Measurements from ENCODE around the gene NANOS1.
"Not testable (repeated sequence)": the region's sequence is repeated elsewhere in the genome, so short reads cannot be mapped to it uniquely, and the experiment has no call there.

Gene NANOS1

DNA sequence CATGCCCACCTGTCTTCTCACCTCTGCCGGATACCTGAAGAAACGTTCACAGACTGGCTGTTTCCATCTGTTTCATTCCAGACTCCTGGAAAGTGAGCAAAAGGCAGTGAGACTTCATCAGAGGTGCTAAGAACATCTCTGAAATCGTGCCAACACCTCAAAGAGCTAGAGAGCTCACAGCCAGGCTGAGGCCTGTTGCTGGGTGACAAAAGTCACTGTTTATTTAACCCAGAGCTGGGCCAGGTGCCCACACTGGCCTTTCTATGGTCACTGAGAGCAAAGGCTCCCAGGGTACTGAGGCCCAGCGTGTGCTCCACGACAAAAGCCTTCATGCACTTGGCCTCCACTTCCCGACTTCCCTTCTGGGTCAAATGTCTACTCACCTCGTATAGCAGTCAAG, 3.7 kb upstream of the NANOS1 start:
- TF ChIP-seq, protein P1, sequence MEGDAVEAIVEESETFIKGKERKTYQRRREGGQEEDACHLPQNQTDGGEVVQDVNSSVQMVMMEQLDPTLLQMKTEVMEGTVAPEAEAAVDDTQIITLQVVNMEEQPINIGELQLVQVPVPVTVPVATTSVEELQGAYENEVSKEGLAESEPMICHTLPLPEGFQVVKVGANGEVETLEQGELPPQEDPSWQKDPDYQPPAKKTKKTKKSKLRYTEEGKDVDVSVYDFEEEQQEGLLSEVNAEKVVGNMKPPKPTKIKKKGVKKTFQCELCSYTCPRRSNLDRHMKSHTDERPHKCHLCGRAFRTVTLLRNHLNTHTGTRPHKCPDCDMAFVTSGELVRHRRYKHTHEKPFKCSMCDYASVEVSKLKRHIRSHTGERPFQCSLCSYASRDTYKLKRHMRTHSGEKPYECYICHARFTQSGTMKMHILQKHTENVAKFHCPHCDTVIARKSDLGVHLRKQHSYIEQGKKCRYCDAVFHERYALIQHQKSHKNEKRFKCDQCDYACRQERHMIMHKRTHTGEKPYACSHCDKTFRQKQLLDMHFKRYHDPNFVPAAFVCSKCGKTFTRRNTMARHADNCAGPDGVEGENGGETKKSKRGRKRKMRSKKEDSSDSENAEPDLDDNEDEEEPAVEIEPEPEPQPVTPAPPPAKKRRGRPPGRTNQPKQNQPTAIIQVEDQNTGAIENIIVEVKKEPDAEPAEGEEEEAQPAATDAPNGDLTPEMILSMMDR (IDR thresholded peaks at IDR 0.05), result no peak
- Histone ChIP-seq H3K4me3 (ENCODE audit: low read depth in 1 of 2, low read length in 1 of 2) (no peak overlapping the region), H3K27me3 (peaks cover 33% of the 10 kb centered on the region), H3K9me3 (no peaks in the 10 kb centered on the region), H3K4me1 (ENCODE audit: control insufficient read depth in 1 of 2, insufficient read depth in 1 of 2, low read depth in 1 of 2, low read length in 1 of 2) (peaks cover 11 to 16% of the 10 kb centered on the region in 2 experiments), H3K36me3 (no peaks in the 10 kb centered on the region), H3K27ac (no peak overlapping the region)

DNA sequence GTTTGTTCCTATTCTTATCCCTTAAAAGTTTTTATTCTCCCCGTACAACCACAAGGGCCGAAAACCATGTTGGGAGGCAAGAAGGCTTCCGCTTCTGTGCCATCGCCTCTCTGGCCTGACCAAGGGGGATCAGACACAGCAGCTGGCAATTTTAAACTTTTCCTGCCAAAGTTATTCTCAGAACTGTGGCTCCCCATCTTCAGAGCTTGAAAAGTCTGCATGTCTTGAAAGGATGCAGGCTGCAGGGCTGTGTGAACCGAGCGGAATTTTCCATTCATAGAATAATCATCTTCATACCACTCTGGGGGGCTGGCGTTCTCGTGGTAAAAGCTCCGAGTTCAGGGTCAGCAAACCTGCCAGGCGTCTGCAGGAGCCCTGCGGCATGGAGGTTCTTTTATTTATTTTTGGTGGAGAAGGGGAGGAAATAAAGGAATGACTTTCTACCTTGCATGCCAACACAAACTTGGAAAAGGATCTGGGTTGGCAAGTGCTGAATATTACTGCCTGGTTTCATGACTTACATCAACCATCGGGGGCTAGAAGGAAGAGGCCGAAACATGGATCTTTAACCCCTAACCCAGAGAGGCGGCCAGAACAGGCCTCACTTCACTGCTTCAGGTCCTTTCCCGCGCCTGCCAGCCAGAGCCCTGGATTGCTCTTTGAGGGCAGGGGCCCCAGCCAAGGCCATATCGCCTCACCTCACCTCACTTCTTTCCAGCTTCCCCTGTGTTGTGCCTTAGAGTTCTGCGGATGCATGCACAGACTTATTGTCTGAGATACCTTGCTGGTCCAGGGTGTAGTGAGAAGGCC, 3.0 kb upstream of the NANOS1 start:
- H3K4me3 ChIP-seq (ENCODE audit: low read depth in 1 of 2, low read length in 1 of 2), result no peak overlapping the region

DNA sequence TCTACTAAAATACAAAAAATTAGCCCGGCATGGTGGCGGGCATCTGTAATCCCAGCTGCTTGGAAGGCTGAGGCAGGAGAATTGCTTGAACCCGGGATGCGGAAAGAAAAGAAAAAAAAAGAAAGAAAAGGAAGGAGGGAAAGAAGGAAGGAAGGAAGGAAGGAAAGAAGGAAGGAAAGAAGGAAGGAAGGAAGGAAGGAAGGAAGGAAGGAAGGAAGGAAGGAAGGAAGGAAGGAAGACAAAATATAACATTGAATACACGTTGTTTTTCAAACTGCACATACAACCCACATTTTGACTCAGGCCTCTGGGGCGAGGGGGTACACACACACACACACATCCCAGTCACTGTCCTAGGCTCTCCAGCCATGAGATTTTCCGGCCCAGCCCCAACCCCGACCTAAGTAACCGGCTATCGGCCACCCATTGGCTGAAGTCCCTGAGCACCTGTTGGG, 1.0 kb upstream of the NANOS1 start:
- Histone ChIP-seq H3K4me1 (ENCODE audit: control insufficient read depth in 1 of 2, insufficient read depth in 1 of 2, low read depth in 1 of 2, low read length in 1 of 2) (peaks cover 12 to 18% of the 10 kb centered on the region in 2 experiments), H3K36me3 (peaks cover 18% of the 10 kb centered on the region), H3K27me3 (peaks cover 49% of the 10 kb centered on the region)
- H3K4me3 ChIP-seq (ENCODE audit: low read depth in 1 of 2, low read length in 1 of 2); H3K27ac ChIP-seq; H3K9me3 ChIP-seq: not testable (repeated sequence)

More for the DNA sequence above, 3.0 kb upstream of the NANOS1 start:
- Histone ChIP-seq H3K36me3 (no peaks in the 10 kb centered on the region), H3K27ac (no peak overlapping the region), H3K4me1 (ENCODE audit: control insufficient read depth in 1 of 2, insufficient read depth in 1 of 2, low read depth in 1 of 2, low read length in 1 of 2) (peaks cover 12 to 18% of the 10 kb centered on the region in 2 experiments), H3K9me3 (no peaks in the 10 kb centered on the region), H3K27me3 (peaks cover 40% of the 10 kb centered on the region)
- TF ChIP-seq, protein P1 (IDR thresholded peaks at IDR 0.05), result no peak

DNA sequence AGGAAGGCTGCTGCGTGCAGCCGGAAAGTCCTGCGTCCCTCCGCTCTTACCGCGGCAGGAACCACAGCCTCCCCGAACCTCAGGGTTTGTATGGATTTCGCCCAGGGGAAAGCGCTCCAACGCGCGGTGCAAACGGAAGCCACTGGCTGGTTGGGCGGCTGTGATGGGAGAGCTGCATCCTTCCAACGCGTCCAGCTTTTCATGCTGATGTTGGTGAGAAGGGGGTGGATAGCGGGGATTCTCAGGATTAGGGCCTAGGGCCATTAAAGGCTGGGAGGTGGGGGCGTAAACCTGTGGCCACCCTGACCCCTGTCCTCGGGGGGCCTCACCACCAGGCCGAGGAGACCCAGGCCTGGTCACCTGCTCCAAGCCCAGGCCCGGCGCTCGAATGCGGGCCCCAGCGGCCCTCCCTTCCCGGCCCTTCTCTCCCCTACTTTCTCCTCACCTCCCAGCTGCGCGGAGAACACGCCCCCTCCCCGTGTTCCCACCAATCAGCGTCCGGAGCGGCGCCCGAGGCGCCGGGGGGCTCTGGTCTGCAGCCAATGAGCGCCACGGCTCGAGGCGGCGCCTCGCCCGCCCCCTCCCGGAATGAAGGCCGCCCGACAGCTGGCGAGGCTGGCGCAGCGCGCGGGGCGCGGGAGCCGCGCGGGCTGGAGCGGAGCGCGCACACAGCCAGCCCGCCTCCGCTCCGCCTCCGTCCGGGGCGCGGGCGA, 458 bp upstream of the NANOS1 start:
- H3K4me3 ChIP-seq (ENCODE audit: low read depth in 1 of 2, low read length in 1 of 2), result peak overlapping the region; percentile 45 to 51
- TF ChIP-seq, protein P1 (IDR thresholded peaks at IDR 0.05), result no peak
- peaks cover 12 to 18% of the 10 kb centered on the region in 2 experiments for H3K4me1 ChIP-seq (ENCODE audit: control insufficient read depth in 1 of 2, insufficient read depth in 1 of 2, low read depth in 1 of 2, low read length in 1 of 2)
- H3K27me3 ChIP-seq, result peaks cover 49% of the 10 kb centered on the region
- H3K27ac ChIP-seq, result no peak overlapping the region
- peaks cover 24% of the 10 kb centered on the region for H3K36me3 ChIP-seq
- H3K9me3 ChIP-seq, result no peaks in the 10 kb centered on the region

DNA sequence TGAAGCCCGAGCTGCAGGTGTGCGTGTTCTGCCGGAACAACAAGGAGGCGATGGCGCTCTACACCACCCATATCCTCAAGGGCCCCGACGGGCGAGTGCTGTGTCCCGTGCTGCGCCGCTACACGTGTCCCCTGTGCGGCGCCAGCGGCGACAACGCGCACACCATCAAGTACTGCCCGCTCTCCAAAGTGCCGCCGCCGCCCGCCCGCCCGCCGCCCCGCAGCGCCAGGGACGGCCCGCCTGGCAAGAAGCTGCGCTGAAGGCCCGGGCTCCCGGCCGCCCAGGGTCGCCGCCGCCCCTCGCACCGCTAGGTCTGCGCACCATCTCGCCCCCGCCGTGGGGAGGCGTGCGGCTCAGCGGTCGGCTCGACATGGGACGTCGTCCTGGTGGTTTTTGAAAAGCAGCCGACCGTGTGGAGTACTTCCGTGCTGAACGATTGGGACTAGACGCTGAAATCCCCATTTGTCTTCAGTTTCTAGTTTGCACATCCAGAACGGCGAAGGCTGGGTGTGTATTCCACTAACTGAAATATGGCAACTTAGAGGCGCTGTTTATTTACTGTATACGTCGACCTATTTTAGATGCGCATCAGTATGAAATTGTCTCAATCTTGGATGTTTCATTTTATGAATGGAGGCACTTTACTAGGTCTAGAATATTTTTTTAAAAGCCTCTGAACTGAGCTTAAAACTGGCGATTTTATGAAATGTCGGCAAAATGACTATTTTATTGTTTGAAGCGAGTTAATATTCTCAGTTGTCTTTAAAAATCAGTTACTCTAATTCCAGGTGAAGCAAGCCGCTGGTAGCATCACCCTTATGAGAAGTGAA, 1.1 kb downstream of the NANOS1 start:
- Histone ChIP-seq H3K4me1 (ENCODE audit: control insufficient read depth in 1 of 2, insufficient read depth in 1 of 2, low read depth in 1 of 2, low read length in 1 of 2) (peaks cover 12 to 18% of the 10 kb centered on the region in 2 experiments), H3K9me3 (no peaks in the 10 kb centered on the region), H3K27ac (no peak overlapping the region), H3K36me3 (peaks cover 38% of the 10 kb centered on the region), H3K27me3 (peaks cover 49% of the 10 kb centered on the region), H3K4me3 (ENCODE audit: low read depth in 1 of 2, low read length in 1 of 2) (no peak overlapping the region)
- TF ChIP-seq, protein P1 (IDR thresholded peaks at IDR 0.05), result no peak
